GM19351 (cell line): ENCODE results near the gene ALDH1L2.
"Not testable (repeated sequence)": the region's sequence is repeated elsewhere in the genome, so short reads cannot be mapped to it uniquely, and the experiment has no call there.

ENCODE experiments used
- ATAC-seq: cut with Tn5 transposase; IDR thresholded peaks from one replicate; pipeline ENCODE4 v1.9.1; 2021; ENCODE audit warnings: mild to moderate bottlenecking, moderate library complexity; ENCODE audit not compliant: unreplicated experiment

The ALDH1L2 gene

GRCh38 chr12:104990950-104991349 is 93.3 kb downstream of the ALDH1L2 start:
- no peak for ATAC-seq

GRCh38 chr12:104986022-104986941 is 98.0 kb downstream of the ALDH1L2 start, which contains the start of gene NOPCHAP1:
NOPCHAP1 (plus strand) TSS chr12:104986316; CDS start chr12:104986353, 37 bp downstream.
- ATAC-seq: peak; percentile 97

- no peak for ATAC-seq
These were observed 99.1 kb downstream of the ALDH1L2 start for GRCh38 chr12:104985206-104985605.

GRCh38 chr12:104977688-104978087 is 106.6 kb downstream of the ALDH1L2 start:
- ATAC-seq: not testable (repeated sequence)

GRCh38 chr12:104976703-104977102 is 107.6 kb downstream of the ALDH1L2 start:
- no peak for ATAC-seq

GRCh38 chr12:104975587-104976343 is 108.5 kb downstream of the ALDH1L2 start:
- no peak for ATAC-seq

GRCh38 chr12:104974626-104975290 is 109.5 kb downstream of the ALDH1L2 start:
- peak; percentile 96 for ATAC-seq

- no peak for ATAC-seq
These were observed 111.0 kb downstream of the ALDH1L2 start for GRCh38 chr12:104973250-104973649.

- no peak for ATAC-seq
These were observed 113.0 kb downstream of the ALDH1L2 start for GRCh38 chr12:104971306-104971705.
